ENCODE measurements around the gene PTPN11.

DNA sequence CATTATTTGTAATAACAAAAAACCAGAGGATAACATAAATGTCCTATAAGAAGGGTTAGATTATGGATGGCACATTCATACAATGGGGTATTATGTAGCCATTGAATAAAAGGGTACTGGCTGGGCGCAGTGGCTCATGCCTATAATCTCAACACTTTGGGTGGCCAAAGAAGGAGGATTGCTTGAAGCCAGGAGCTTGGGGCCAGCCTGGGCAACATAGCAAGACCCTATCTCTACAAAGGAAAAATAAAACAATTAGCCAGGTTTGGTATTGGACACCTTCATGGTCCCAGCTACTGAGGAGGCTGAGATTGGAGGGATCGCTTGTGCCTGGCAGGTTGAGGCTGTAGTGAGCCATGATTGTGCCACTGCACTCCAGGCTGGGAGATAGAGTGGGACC is 14.8 kb downstream of the PTPN11 start:
- TF ChIP-seq CTCF (IDR thresholded peaks at IDR 0.05; ENCODE audit: low read length), result no peak
- no peak for TF ChIP-seq EZH2phosphoT487 (IDR thresholded peaks at IDR 0.05; ENCODE audit: low read length)
- no peak for TF ChIP-seq EZH2 (optimal IDR thresholded peaks at IDR 0.05; ENCODE audit: low read depth, low read length)

Data from MM.1S (cell line).